HUES48 (cell line): ENCODE results near the gene CORO1C.
A peak's percentile ranks its signal among the peaks of the same experiment; 100 is the strongest.
"Not testable (repeated sequence)": the region's sequence is repeated elsewhere in the genome, so short reads cannot be mapped to it uniquely, and the experiment has no call there.

ENCODE experiments used
- H3K27ac ChIP-seq: one replicate; pipeline ENCODE4 v1.7.0; 2013; ENCODE audit warnings: low read depth, low read length, inconsistent platforms
- H3K27me3 ChIP-seq: 2 replicates; pipeline ENCODE4 v1.6.1; 2013; ENCODE audit warnings: mild to moderate bottlenecking, low read length; ENCODE audit not compliant: control insufficient read depth, insufficient read depth
- H3K36me3 ChIP-seq: 2 replicates; pipeline ENCODE4 v1.6.1; 2013; ENCODE audit warnings: low read length; ENCODE audit not compliant: control insufficient read depth, insufficient read depth
- H3K4me1 ChIP-seq: 2 replicates; pipeline ENCODE4 v1.6.1; 2013; ENCODE audit warnings: mild to moderate bottlenecking, low read length; ENCODE audit not compliant: control insufficient read depth, insufficient read depth
- H3K4me3 ChIP-seq: 2 replicates; pipeline ENCODE4 v1.5.1; 2013; ENCODE audit warnings: mild to moderate bottlenecking, low read depth, low read length
- H3K9ac ChIP-seq: 2 replicates; pipeline ENCODE4 v1.6.1; 2013; ENCODE audit warnings: mild to moderate bottlenecking, low read depth, low read length, moderate library complexity
- H3K9me3 ChIP-seq: 2 replicates; pipeline ENCODE4 v1.6.1; 2013; ENCODE audit warnings: low read length; ENCODE audit not compliant: control insufficient read depth, insufficient read depth

CORO1C gene

GRCh38 chr12:108670066-108670631 is 61.2 kb downstream of the CORO1C start:
- Histone ChIP-seq H3K9me3 (no peaks in the 10 kb centered on the region), H3K4me1 (peaks cover 10% of the 10 kb centered on the region), H3K9ac (no peak overlapping the region), H3K27me3 (no peaks in the 10 kb centered on the region), H3K4me3 (no peak overlapping the region), H3K36me3 (peaks cover 9% of the 10 kb centered on the region), H3K27ac (no peak overlapping the region)

- H3K9ac ChIP-seq, result no peak overlapping the region
- H3K4me3 ChIP-seq, result no peak overlapping the region
- H3K27me3 ChIP-seq, result no peaks in the 10 kb centered on the region
- H3K4me1 ChIP-seq, result peaks cover 21% of the 10 kb centered on the region
- no peaks in the 10 kb centered on the region for H3K9me3 ChIP-seq
- H3K36me3 ChIP-seq, result no peaks in the 10 kb centered on the region
- no peak overlapping the region for H3K27ac ChIP-seq
These were observed 62.8 kb downstream of the CORO1C start for GRCh38 chr12:108668542-108668941.

GRCh38 chr12:108668063-108668462 is 63.3 kb downstream of the CORO1C start:
- Histone ChIP-seq H3K36me3 (no peaks in the 10 kb centered on the region), H3K9ac (no peak overlapping the region), H3K4me3 (no peak overlapping the region), H3K9me3 (no peaks in the 10 kb centered on the region), H3K27ac (no peak overlapping the region), H3K27me3 (no peaks in the 10 kb centered on the region), H3K4me1 (peaks cover 21% of the 10 kb centered on the region)

DNA sequence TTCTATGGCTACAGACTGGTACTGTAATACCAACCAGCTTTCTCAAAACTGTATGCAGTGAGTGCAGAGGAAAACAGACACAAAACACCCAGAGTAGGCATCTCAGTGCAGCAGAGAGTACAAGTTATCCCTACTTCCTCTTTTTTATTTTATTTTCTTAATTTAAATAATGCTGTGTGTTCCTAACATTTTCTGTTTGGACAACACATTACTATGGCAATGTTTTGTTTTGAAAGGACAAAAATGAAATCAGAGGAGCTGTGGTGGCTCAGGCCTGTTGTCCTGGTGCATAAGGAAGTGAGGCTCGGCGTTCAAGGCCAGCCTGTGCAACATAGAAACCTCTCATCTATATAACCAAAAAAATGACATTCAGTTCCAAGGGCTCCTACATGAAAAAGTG is 64.0 kb downstream of the CORO1C start:
- Histone ChIP-seq H3K4me3 (no peak overlapping the region), H3K9ac (no peak overlapping the region), H3K9me3 (no peaks in the 10 kb centered on the region), H3K36me3 (no peaks in the 10 kb centered on the region), H3K4me1 (peaks cover 21% of the 10 kb centered on the region), H3K27me3 (no peaks in the 10 kb centered on the region), H3K27ac (no peak overlapping the region)

DNA sequence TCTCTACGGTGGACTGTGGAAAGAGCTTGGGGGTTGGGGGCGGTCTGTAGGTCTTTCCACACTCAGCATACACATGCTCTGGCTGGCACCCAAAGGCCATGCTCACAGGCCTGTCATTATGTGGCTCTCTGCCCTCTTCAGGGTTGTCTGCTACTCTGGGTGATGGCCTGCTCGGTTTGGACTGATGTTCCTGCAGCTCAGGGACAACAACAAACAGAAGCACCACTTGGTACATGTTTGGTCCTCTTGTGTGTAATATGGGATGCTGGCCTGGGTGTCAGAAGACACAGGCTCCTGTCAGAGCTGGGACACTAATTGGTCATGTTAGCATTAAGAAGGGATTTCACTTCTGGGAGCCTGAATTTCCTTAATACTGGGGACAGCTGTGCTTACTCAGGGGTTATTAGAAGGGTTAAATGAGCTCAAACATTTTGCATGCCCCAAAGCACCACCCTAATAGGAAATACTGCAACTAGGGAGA is 64.9 kb downstream of the CORO1C start:
- no peak overlapping the region for H3K9ac ChIP-seq

DNA sequence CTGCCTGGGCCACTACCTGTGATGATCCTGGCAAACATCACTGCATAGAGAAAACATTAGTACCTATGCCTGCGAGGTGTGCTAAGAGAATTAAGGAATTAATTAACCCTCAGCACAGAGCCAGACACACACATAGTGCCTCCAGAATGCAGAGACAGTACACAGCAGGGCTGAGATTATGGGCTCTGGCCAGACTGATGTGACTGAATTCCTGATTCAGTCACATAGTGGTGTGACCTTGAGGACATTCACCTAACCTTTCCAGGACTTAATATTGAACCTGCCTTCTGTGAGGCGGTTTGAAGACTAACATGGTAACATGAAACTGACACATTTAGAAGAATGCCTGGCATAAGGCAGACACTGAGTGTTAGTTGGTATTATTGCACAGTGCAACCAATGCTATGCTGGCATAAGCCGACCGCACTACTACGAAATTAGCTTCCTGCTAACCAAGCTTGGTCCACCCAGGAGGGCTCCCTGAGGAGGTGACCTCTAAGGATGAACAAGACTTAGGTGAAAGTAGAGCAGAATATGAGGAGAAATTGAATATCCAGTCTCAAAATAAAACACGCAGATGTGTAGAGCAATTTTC is 65.6 kb downstream of the CORO1C start:
- no peak overlapping the region for H3K9ac ChIP-seq
- peak overlapping the region; percentile 43 for H3K27ac ChIP-seq
- no peaks in the 10 kb centered on the region for H3K27me3 ChIP-seq
- H3K4me1 ChIP-seq, result peaks cover 22% of the 10 kb centered on the region
- H3K9me3 ChIP-seq, result no peaks in the 10 kb centered on the region
- peaks cover 11% of the 10 kb centered on the region for H3K36me3 ChIP-seq
- H3K4me3 ChIP-seq, result no peak overlapping the region

More for the DNA sequence above, 64.9 kb downstream of the CORO1C start:
- H3K36me3 ChIP-seq, result peaks cover 6% of the 10 kb centered on the region; the same call in 1 of the 2 replicates
- peak overlapping the region; percentile 23 for H3K27ac ChIP-seq
- no peak overlapping the region for H3K4me3 ChIP-seq
- peaks cover 21% of the 10 kb centered on the region for H3K4me1 ChIP-seq
- H3K27me3 ChIP-seq, result no peaks in the 10 kb centered on the region
- H3K9me3 ChIP-seq, result no peaks in the 10 kb centered on the region

DNA sequence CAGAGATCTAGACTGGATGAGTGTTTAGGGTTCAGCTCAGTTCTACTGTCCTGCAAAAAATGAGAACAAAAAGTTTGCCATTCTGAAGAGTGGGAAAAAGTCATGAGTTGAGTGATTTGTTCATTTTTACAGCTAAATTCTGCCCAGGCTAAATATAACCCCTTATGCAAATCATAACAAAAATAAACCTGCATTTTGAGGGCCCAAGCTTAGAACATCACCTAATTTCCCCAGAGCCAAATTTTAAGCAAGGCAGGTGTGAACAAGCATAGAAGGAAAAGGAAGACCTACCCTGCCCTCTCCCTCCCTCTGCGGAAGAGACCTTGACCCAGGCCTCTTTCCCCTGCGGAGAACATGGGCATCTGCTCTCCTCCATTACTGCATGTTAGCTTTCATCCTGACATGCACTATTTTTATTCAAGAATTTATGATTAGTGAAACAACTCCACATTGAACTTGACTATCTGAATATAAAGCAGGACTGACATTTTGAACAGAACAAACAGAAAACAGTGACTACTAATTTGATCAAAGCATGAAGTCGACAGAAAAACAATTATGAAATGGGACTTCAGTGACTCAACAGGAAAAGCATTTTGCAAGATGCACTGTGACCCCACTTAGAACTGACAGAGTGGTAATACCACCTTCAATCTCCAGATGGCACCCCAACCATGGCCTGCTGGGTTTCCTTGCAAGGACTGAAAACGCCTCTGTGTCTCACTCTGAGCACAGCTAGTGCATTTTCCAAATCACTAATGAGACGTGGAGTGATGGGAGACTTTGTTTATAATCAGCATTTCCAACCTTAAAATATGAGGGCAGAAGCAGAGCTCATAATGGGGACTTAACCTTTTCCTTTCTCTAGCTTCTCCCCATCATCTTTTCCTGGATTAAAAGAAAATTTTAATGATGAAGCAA is 66.7 kb downstream of the CORO1C start:
- no peak overlapping the region for H3K9ac ChIP-seq
- H3K27ac ChIP-seq, result peak overlapping the region; percentile 67
- peaks cover 23% of the 10 kb centered on the region for H3K4me1 ChIP-seq

DNA sequence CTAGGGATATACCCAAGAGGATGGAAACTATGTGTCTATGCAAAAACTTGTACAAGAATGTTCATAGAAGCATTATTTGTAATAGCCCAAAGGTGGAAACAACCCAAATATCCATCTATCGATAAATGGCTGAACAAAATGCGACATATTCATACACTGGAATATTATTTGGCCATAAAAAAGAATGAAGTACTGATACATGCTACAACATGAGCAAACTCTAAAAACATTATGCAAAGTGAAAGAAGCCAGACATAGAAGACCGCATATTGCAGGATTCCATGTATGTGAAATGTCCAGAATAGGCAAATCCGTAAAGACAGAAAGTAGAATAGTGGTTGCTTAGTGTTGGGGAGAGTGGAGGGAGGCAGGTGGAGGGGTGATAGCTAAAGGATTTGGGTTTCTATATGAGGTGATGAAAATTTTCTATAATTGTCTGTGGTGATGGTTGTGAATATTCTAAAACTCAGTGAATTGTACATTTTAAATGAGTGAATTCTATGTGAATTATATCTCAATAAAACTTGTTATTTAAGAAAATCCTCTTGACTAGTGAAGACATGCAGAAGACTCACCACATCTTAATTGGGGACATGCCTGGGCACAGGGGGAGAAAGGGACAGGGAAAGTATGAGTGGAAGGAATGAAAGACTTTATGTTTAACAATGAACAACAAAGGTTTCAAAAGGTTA is 67.8 kb downstream of the CORO1C start:
- no peak overlapping the region for H3K4me3 ChIP-seq
- no peak overlapping the region for H3K27ac ChIP-seq
- no peaks in the 10 kb centered on the region for H3K9me3 ChIP-seq

More for the DNA sequence above, 66.7 kb downstream of the CORO1C start:
- Histone ChIP-seq H3K9me3 (no peaks in the 10 kb centered on the region), H3K4me3 (no peak overlapping the region), H3K36me3 (peaks cover 14% of the 10 kb centered on the region), H3K27me3 (no peaks in the 10 kb centered on the region)

DNA sequence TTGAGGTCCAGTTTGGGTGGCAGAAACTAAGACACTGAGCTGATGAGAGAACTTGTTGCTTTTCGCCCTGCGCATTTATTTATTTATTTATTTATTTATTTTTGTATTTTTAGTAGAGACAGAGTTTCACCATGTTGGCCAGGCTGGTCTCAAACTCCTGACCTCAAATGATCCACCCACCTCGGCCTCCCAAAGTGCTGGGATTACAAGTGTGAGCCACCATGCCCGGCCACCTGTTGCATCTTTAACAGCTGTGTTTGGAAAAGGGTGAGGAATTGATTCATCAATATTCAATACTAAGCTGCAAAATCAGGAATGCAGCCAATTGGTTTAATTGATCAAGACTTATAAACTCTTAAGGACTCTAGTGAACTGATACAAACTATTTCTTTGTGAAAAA is 73.2 kb downstream of the CORO1C start:
- Histone ChIP-seq H3K4me1 (peaks cover 19% of the 10 kb centered on the region), H3K36me3 (peaks cover 44% of the 10 kb centered on the region)
- not testable (repeated sequence) for H3K27ac ChIP-seq, H3K4me3 ChIP-seq, H3K9ac ChIP-seq, H3K9me3 ChIP-seq, H3K27me3 ChIP-seq

More for the DNA sequence above, 67.8 kb downstream of the CORO1C start:
- peaks cover 23% of the 10 kb centered on the region for H3K4me1 ChIP-seq
- peaks cover 23% of the 10 kb centered on the region for H3K36me3 ChIP-seq
- H3K27me3 ChIP-seq, result no peaks in the 10 kb centered on the region
- H3K9ac ChIP-seq, result no peak overlapping the region

- H3K9ac ChIP-seq, result no peak overlapping the region
- no peak overlapping the region for H3K27ac ChIP-seq
- no peaks in the 10 kb centered on the region for H3K9me3 ChIP-seq
- peaks cover 47% of the 10 kb centered on the region for H3K36me3 ChIP-seq
- no peak overlapping the region for H3K4me3 ChIP-seq
- H3K27me3 ChIP-seq, result no peaks in the 10 kb centered on the region
- peaks cover 27% of the 10 kb centered on the region for H3K4me1 ChIP-seq
These were observed 74.1 kb downstream of the CORO1C start for GRCh38 chr12:108657130-108657745.
